ENCODE measurements around the gene ANO4.

DNA sequence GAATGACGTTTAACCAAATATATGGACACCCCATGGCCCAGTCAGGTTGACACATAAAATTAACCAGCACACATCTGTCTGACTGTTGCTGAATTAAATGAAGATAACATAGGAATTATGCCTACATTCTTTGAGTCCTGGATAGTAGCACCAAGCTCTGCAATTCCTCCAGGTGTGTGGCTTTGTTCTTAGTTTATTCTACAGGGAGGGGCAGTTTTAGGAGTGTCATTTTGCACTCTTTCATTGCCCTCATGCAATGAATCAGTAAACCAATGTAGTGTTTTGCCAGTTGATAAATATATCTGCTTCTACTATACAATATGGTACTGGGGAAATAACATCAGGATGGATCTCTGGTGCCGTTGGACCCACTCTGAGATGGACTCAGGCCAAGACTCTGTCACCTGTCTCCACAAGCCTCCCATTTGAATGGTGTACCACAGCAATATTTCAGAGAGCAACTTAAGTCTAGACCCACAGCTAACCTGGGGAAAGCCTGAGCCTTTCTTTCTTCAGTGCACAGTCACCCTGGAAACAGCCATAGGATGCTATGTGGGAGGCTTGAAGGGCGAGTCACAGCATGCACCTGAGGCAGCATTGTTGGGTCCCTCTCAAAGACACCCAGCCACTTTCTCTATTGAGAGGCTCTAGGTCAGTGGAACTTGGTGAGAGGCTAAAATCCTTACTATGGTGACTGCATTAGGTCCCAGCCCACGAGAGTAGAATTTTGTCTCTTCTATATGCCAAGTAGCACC lies 73.2 kb downstream of the ANO4 start:
- TF ChIP-seq EZH2 (IDR thresholded peaks at IDR 0.05) (no peak), POLR2AphosphoS5 (IDR thresholded peaks at IDR 0.05; ENCODE audit: borderline replicate concordance, low read depth, low read length) (no peak), FOXP2 (optimal IDR thresholded peaks at IDR 0.05; ENCODE audit: control extremely low read depth, extremely low read length, insufficient read depth) (no peak)
